GM19043 (cell line): ENCODE results near the gene SPATS2.
A peak's percentile ranks its signal among the peaks of the same experiment; 100 is the strongest.
"Not testable (repeated sequence)": the region's sequence is repeated elsewhere in the genome, so short reads cannot be mapped to it uniquely, and the experiment has no call there.

Source experiments
- ATAC-seq: cut with Tn5 transposase; IDR thresholded peaks from one replicate; pipeline ENCODE4 v1.9.1; 2021; ENCODE audit warnings: low read depth; ENCODE audit not compliant: unreplicated experiment

SPATS2 gene

DNA sequence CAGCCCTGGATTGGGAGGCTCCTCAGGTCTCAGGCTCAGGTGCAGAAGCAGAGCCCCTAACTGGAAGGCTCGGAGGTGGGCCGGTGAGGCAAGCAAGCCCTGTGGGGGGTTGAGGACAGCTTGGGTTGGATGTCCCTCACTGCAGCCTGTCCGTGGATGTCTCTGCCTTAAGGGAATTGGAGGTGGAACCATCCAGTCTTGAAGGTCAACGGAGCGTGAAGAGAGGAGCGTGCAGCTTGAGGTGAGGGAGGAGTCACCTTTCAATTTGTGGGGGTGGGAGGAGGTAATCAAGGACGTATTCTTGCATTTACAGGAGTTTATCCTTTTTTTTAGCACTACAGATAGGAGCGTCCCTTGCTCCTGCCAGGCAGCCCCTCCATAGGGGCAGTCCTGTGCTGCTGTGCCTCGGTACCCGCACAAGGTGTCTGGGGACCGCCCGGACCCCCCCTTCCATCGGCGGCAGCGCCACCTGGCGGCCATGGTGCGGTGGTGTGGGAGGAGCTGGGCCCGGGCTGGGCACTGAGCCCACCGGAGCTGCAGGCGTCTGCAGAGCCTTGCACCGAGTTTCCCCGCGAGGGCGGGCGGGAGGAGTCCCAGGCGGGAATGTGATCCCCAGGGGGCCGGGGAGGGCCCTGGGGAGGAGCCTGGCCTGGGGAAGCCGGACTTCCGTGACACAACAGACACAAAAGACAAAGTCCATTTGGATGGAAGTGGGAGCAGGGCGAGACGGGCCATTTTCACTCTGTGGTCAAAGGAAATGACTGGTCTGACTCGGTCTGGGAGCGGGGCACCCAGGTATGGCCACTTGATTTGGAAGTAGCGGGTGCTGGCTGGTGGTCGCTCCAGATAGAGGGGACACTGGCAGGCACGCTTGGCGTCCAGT lies 19.7 kb upstream of the SPATS2 start:
- no peak for ATAC-seq

GRCh38 chr12:49348781-49349180 lies 18.5 kb upstream of the SPATS2 start:
- ATAC-seq = no peak

- ATAC-seq = no peak
Observed at GRCh38 chr12:49349266-49349665, 18.0 kb upstream of the SPATS2 start.

- no peak for ATAC-seq
Observed at GRCh38 chr12:49352351-49352750, 14.9 kb upstream of the SPATS2 start.

DNA sequence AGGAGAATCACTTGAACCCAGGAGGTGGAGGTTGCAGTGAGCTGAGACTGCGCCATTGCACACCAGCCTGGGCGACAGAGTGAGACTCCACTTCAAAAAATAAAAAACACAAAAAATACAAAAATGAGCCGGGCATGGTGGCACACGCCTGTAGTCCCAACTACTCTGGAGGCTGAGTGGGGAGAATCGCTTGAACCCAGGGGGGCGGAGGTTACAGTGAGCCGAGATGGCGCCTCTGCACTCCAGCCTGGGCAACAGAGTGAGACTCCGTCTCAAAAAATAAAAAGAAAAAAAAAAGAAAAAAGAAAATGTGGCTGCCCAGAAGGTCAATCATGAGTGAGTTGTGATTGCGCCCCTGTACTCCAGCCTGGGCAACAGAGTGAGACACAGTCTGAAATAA lies 11.3 kb upstream of the SPATS2 start:
- no peak for ATAC-seq

DNA sequence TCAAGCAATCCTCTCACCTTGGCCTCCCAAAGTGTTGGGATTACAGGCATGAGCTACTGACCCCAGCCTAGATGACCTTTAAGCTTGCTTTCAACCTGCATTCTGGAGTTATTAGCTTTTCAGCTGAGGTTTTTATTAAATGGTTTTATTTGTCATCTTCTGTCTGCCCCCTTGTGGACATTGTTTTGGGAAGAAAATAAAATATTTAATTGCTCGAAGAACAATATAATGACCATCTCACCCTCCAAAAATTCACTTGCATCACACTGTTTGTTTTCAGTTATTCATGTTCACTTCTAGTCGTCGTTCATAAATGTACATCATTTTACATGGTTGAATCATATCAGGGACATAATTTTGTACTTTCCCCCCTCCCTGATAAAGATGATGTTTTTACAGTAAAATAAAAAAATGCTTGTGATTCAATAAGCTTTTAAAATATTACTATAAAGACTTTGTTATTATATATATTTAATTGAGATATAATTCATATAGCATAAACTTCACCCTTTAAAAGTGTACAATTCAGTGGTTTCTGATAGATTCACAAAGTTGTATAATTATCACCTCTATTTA lies 10.1 kb upstream of the SPATS2 start:
- no peak for ATAC-seq

- no peak for ATAC-seq
Observed at GRCh38 chr12:49358483-49359141, 8.7 kb upstream of the SPATS2 start.

- ATAC-seq = no peak
Observed at GRCh38 chr12:49359671-49360070, 7.6 kb upstream of the SPATS2 start.

DNA sequence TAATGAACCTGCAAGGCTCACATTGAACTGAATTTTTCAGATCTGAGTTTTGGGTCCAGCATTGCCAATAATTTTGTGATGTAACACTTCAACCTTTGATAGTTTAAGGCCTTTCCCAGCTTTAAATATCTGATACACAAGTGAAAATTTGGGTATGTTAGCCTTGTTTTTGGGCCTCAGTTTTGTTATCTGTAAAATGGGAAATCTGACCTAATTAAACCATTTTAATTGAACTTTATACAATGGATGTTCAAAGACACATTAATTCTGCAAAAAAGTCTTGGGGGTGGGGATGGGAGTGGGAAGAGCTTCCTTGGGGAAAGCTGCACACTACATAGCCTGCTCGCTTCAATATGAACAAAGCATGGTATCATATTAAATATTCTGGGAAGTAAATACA lies 5.2 kb upstream of the SPATS2 start:
- ATAC-seq = no peak

DNA sequence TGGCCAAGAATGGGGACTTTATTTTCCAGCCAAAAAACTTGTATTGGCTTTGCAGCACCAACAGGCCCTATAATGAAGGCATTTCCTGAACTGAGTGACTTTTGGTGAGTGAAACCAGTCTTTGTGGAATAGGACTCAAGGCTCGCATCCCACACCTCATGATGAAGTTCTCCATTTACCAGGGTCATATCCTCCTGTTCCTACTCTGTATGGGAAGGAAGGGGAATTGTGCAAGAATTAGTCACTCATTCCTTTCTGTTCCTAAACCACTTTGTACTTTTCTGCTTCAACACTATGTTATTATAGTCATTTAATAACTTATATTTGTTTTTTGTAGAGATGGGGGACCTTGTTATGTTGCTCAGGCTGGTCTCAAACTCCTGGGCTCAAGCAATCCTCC lies 2.3 kb upstream of the SPATS2 start:
- no peak for ATAC-seq

DNA sequence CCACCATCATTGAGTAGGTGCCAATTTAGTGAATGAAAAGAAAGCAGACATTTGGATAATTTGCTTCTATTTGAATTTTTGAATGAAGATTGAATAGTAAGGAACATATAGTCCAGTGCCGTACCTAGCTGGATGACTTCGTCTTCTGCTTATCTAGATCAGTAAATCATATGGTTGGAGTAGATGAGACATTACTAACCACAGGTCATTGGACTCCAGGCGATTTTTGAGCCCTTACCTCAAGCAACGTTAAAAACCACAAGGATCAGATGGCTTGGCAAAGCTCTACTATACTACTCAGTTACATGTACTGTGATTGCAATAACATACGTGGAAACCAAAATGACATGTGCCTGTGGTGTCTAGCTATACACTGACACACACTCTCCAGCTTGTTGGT lies 1.7 kb upstream of the SPATS2 start:
- no peak for ATAC-seq

DNA sequence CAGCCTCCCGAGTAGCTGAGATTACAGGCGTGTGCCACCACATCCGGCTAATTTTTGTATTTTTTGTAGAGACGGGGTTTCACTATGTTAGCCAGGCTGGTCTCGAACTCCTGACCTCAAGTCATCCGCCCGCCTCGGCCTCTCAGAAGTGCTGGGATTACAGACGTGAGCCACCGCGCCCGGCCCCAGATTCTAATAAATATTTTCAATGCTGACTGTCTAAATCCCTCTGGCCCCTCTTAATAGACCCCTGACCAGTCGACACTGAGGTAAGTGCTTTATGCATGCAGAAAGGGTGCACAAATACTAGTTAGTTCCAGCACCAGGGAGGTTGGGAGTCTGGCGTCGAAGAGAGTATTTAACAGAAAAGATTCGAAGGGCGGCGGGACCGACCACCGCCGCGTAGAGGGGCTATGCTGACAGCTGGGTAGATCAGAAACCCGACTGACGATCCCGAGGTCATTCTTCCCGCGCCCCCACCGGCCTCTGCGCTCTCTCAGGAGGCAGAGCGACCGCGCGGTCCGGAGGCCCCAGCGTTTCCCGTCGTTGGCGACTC lies 1.1 kb upstream of the SPATS2 start:
- ATAC-seq = no peak

DNA sequence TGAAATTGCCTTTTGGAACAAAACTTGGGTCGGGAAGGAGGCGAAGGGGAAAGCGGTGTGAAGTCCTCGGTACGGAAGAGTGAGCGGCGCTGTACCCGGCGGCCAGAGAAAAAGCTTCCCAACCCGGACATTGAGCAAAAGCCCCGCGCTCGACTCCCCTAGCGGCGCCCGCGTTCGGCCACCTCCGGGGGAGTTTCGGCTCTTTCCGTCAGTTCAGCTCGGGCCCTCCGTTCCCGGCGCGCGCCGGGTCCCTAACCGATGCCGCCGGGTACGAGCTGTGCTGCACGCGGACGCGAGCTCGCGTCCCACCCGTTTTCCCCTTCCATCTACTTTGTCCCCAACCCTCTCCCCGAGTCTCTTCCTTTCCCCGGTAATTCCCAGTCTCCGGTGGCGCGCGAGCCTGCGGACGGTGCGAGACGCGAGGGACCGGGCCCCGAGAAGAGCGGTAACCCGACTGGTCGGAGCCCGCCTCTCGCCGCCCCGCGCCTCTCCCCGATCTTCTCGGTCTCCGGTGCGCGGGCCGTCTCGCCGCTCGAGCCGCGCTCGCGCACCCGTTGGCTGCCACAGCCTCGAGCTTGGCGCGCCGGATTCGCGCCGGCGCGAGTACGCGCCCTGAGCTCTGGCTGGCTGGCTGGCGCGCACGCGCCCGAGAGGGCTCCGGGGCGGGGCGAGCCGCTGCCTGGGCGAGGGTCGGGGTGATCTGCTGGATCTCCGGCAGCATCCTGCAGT lies 446 bp upstream of the SPATS2 start:
- peak; percentile 55 for ATAC-seq

GRCh38 chr12:49368240-49368600 lies 958 bp downstream of the SPATS2 start:
- no peak for ATAC-seq

- peak; percentile 61 for ATAC-seq
Observed at GRCh38 chr12:49369411-49370145, 2.3 kb downstream of the SPATS2 start.

DNA sequence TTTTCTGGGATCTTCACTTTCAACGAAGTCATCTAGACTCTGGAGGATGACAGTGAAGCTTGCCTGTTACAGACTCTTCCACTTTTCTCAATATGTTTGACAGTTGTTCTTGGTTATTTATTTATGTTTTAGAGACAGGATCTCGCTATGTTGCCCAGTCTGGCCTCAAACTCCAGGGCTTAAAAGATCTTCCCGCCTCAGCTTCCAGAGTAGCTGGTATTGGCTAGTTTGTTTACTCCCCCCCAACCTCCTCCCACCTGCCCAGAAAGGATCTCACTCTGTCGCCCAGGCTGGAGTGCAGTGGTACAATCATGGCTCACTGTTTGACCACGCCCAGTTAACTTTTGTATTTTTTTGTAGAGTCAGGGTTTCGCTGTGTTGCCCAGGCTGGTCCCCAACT lies 3.3 kb downstream of the SPATS2 start:
- no peak for ATAC-seq

DNA sequence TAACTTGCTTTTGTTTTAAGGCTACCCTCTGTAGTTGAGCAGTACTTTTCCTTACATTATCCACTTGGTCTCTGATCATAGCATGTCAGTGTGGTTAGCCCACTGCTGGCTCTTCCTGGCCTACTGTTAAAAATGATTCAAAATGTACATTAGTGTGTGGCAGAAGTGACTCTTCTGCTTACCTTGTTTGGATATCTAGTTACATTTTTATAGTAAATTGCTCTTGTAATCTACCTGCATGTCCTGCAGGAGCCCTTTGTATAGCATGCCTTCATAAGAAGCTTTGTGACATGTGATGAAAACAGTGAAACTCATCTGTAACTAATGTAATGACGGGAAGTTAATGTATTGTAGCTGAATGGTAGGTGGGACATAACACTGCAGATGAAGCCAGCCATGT lies 8.1 kb downstream of the SPATS2 start:
- ATAC-seq = no peak

GRCh38 chr12:49377386-49377785 lies 10.1 kb downstream of the SPATS2 start:
- peak; percentile 53 for ATAC-seq

DNA sequence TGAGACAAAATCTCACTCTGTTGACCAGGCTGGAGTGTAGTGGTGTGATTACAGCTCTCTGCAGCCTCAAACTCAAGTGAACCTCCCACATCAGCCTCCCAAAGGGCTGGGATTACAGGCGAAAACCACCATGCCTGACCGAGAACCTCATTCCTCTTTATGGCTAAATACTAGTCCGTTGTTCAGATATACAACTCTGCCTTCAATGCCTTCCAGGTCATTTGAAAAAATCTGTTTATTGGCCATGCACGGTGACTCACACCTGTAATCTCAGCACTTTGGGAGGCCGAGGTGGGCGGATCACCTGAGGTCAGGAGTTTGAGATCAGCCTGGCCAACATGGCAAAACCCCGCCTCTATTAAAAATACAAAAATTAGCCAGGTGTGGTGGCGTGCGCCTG lies 12.9 kb downstream of the SPATS2 start:
- not testable (repeated sequence) for ATAC-seq

- no peak for ATAC-seq
Observed at GRCh38 chr12:49388682-49389386, 21.6 kb downstream of the SPATS2 start.
